ENCODE data around the gene MGA.

Gene MGA

DNA sequence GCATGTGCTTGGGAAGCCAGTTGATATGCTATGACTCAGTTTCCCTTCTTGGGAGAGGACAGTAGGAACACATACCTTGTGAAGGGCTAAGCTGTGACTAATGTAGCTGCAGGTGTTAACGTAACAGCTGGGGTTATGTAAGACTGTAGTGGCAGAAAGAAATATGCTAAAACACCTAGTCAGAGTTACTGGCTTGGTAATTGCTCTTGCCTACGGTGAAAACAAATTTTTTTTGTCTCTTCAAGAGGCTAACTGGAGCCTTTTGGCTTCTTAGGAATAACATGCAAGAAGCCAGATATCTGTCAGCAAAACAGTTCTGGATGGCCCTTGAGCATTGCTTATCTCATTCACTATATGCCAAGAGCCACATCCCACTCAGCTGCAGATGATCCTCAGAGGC lies 115.4 kb downstream of the MGA start:
- no peak for DNase-seq (ENCODE audit: low read depth)
- H3K4me3 ChIP-seq (ENCODE audit: low read depth, low read length) = peak overlapping the region; percentile 85

DNA sequence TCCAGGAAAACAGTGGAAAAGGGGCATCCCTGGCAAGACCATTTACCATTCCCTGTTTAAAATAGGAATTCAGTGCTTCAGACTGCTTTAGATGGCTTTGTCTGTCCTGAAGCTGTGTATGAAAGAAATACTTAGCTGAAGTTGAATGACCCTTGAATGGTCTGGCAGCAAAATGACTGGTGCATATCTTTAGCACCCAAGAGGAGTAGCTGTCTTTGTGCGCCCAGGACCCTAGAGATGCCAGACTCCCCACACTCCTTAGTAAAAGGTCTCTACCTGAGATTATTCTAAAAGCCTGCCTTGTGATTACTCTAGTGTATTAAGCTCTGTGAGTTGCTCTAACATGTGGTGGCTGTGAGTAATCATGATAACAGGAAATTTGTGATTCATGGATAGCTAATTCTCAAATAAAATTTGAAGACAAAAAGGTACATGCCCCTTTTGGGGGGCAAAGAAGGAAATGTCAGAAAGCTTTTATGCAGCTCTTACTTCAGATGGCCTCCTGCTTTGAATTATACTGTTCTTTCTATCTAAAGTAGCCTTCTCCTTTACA lies 117.3 kb downstream of the MGA start:
- DNase-seq (ENCODE audit: low read depth) = no peak
- H3K4me3 ChIP-seq (ENCODE audit: low read depth, low read length) = no peak overlapping the region

DNA sequence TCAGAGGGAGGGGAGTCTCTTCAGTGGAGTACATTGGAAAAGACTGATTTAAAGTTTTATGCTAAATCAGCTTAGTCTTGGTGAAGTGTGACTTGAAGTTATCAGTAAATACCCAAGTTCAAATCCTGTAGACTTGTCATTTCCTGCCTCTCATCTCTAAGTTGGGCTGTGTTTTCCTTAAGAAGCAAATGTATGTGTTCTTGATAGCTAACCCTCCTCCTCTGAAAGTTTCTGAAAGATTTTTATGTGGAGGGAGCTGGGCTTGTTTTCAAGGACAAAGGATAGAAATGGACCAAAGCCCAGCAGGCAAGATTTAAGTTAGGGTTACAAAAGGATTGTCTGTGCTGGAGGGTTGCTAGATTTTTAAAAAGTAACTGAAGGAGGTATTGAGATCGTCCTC lies 118.3 kb downstream of the MGA start:
- no peak overlapping the region for H3K4me3 ChIP-seq (ENCODE audit: low read depth, low read length)
- DNase-seq (ENCODE audit: low read depth) = no peak

DNA sequence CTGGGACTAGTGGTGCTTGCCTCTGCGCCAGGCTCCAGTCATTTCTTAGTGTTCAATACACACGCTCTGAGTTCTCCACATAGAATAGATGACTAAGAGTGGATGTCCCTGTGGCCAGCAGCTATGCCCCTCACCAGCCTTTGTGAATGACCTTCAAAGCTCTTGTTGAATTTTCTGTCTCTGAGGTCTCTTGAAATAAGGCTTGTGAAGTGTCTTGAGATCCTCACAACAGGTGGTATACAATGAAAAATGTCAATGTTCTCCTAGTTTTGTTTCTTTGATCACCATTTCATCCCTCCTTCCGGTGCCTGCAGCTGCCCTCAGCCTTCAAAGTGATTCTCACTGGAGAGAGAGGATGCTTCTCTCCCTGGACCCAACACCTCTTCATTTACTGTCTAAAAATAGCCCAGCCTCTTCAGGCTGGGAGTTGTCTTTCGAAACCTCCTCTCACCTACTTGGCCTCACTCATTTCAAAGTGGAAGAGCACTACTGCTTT lies 119.5 kb downstream of the MGA start:
- H3K4me3 ChIP-seq (ENCODE audit: low read depth, low read length) = no peak overlapping the region
- no peak for DNase-seq (ENCODE audit: low read depth)

DNA sequence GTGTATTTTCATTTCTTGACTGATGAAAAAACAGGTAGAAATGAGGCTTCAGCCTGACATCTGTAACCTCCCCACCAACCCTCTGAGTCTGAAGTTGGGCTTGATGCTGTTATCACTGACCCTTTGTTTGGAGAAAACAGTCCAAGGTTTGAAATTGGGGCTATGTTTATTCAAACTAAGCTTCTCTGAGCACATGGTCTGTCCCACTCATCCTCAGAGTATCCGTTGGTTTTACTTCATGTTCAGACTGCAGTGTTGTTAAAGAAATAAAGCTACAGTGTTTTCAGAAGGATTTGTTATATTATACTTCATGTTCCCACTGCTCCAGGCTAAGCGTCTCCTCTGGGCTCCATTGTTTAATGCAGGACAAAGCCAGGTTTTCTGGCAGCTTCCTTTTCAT lies 120.1 kb downstream of the MGA start:
- H3K4me3 ChIP-seq (ENCODE audit: low read depth, low read length) = no peak overlapping the region
- no peak for DNase-seq (ENCODE audit: low read depth)

DNA sequence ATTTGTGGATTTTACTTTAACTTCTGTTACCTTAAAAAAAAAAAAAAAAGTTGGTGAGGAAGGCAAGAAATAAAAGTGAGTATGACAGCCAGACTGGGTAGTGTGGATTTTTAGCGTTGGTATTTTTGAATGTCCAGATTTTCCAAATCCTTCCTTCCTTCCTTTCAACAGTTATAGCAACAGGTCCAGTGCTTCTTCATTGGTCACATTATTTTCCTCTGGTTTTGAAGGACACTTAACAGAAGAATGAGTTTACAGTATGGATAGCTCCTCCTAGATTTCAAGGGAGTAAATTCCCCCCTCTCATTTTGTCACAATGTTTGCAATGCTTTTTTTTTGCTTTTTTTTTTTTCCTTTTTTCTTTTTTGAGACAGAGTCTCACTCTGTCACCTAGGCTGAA lies 120.5 kb downstream of the MGA start:
- no peak for DNase-seq (ENCODE audit: low read depth)
- no peak overlapping the region for H3K4me3 ChIP-seq (ENCODE audit: low read depth, low read length)

DNA sequence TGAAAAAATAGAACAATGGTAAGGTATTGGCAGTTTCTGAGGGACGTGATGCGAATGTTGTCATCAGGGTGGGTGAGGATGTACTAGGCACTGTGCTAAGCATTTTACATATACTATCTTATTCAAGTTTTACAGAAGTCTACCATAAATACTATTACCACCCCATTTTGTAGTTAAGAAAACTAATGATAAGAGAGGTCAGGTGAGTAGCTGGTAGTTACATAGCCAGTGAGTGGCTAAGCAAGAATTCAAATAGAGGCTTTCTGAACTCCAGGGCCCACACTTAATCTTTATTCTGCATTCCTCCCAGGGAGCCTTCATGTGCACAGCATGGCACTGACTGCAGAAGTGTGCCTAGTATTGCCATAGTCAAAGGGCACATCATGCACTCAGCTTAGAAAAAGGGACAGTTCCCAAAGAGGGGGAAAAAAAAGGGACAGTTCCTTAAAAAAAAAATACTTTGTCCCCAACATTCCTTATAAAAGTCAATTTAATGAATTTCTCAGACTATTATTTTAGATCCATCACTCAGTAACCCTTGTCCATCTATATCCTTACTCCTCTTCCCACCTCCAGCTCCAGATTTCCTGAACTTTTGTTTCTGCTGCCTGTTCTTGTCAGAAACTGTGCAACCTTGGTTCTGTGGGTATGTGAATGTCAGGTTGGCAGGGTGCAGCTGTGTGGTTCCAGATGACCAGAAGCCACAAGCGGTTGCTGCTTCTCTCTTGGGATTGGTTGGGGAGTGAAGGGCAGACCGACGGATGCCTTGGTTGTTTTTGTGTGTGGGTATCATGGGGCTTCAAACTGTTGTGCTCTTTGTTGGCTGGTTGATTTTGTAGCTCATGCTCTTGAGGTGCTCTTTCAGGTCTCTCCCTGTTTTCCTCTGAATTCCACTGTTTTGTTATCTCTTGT lies 122.4 kb downstream of the MGA start:
- H3K4me3 ChIP-seq (ENCODE audit: low read depth, low read length) = no peak overlapping the region
- DNase-seq (ENCODE audit: low read depth) = no peak

DNA sequence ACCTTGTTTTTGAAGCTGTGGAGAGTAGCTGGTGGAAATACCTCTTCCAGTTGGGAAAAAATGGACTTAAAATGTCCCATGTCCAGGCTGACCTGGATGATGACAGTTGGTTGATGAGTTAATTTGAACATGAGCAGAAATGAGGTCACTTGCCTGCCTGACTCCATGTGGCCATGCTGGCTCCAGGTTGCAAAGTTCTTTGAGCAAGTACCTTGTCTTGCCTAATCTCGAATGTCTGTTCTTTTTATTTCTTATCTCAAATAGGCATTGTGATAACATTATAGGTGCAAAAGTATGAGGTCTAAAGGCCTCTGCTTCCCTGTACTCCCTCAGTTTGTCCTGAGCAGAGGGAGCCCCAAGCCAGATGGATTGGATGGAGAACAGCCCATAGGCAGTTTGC lies 123.1 kb downstream of the MGA start:
- DNase-seq (ENCODE audit: low read depth) = no peak
- no peak overlapping the region for H3K4me3 ChIP-seq (ENCODE audit: low read depth, low read length)

DNA sequence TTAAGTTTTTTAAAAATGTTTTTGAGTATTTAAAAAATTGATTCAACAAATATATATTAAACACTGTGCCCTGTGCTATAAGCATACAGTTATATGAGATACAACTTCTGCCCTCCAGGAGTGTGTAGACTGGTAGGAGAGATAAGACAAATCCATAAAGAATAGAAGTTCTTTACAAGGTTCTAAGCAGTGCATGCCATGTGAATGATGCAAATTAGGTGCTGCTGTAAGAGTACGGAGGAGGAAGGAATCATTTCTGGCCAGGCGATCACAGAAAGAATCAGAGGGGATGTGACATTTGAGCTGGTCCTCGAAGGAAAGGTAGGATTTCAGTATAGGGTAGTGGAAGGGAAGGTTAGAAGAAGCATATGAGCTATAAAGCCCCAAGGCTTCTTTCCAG lies 128.1 kb downstream of the MGA start:
- no peak for DNase-seq (ENCODE audit: low read depth)
- H3K4me3 ChIP-seq (ENCODE audit: low read depth, low read length) = no peak overlapping the region

DNA sequence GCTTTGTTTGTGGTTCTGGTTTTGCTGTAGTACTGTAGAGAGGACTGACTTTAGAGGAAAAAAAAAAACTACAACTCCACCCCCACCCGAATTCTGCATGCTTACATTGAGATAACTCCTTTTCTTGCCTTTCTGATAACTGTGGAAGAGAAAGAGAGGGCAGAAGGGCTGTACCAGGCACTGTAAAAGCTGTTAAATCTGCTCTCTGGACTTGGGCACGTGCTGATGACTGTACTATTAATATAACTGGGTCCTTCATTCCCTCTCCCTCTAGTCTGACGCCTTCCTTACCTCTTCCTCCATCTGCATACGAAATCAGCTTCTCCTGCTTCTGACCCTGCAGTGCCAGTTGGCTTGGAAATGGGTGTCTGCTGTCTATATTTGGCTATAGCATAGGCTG lies 129.0 kb downstream of the MGA start:
- no peak overlapping the region for H3K4me3 ChIP-seq (ENCODE audit: low read depth, low read length)
- DNase-seq (ENCODE audit: low read depth) = no peak

DNA sequence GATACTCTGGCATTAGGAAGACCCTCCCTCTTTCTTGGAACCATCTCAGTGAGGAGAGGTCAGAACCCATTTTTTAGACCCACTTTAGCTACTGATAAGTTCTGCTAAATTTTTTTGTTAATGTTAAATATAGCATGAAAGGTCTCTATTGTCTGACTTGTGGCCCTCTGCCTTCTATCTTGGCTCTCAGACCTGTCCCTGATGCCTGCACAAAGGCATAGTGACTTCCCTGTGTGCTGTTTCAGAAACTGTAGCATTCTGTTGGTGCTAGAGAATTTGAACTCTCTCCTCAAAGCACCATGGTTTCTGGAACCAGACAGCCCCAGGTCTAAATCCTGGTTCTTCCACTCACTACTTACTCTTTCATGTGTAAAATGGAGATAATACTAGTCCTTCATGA lies 129.5 kb downstream of the MGA start:
- no peak overlapping the region for H3K4me3 ChIP-seq (ENCODE audit: low read depth, low read length)
- DNase-seq (ENCODE audit: low read depth) = no peak

DNA sequence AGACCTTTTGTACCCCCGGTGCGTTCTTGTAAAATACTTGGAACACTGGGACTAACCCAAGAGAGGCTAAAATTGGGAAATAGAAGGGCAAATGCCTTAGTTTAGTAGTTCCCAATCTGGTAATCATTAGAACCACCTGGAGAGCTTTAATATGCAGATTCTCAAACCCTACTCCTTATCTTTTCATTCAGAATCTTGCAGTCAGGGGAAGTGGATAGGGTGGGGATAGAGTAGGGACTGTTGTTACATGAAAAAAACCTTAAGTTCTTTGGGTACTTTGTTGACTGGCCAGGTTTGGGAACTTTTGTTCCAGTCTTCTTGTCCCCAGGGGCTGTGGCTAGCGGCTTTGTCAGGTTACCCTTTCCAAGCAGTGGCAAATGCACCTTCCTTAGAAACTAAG lies 130.0 kb downstream of the MGA start:
- no peak for DNase-seq (ENCODE audit: low read depth)
- H3K4me3 ChIP-seq (ENCODE audit: low read depth, low read length) = no peak overlapping the region

DNA sequence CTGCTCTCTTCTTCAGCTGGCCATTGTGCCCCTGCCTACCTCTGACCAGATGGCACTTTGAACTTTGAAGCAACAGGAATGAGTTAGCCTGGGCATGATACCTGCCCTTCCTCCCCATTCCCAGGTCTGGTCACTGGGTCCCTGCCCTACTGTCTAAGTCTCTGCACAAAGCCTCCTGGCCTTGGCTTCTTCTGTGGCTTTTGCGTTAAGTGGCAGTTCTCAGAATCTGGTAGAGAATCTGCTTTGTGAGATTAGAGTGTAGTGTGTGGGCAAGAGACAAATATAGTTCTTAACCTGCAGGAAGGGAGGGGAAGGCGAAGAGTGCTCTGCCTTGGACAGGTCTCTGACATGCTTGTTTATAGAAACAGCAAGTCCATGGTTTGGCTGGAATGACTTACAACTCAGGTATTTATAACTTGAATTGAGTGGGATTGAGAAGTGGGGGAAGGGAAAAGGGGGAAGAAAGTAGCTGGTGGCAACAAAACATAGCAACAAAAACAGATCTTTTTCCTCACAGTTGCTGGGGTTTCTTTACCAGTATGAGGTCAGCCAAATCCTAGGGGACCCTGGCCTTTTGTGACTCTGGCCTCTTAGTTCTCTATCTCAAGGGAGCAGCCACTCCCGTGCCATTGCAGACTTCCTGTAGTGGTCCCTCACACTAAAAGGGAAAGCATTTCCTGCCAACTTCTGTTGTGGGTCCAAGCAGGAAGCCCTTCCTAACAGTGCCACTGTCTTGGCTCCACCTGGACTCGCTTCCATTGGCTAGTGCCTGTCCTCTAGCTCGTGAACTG lies 130.7 kb downstream of the MGA start:
- no peak for DNase-seq (ENCODE audit: low read depth)
- H3K4me3 ChIP-seq (ENCODE audit: low read depth, low read length) = no peak overlapping the region

DNA sequence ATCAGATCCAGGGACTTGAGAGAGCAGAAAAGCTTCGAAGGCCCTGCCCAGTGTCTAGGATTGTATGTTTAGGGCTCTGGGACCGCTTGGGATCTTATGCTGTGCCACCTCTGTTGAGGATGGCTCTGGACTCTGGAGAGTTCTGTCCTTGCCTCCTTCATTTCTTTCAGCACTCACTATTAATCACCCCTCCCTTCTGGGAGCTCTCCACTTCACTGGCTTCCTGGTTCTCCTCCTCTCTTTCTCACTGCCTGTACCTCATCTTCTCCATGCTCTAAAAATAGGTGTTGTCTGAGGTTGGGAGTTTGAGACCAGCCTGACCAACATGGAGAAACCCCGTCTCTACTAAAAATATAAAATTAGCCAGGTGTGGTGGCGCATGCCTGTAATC lies 131.3 kb downstream of the MGA start:
- DNase-seq (ENCODE audit: low read depth) = no peak
- no peak overlapping the region for H3K4me3 ChIP-seq (ENCODE audit: low read depth, low read length)

DNA sequence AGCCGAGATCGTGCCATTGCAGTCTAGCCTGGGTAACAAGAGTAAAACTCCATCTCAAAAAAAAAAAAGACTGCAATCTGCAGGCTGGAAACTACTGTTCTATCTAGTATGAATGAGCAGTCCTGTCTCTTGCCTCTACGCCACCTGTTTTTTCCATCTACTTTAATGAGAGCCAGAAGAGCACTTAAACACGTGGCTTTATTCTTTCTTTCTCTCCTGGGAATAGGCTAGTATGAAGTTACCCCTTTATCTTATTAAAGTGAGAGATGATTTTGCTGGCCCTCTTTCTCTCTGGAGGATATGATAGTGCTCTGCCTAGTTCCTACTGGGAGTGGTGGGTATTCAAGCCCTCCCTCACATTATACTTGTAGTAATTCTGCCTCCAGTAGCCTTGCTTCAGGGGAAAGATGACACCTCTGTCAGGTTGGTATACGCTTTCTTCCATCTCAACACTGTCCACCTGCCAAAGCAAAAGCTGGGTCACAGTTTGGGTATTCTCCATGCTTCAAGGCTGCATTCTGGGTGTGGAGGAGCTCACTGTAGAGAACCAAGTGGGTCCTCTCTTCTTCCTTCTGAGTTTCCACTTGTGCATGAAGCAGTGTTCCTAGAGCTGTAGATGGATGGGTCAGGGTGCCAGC lies 131.9 kb downstream of the MGA start:
- DNase-seq (ENCODE audit: low read depth) = no peak
- H3K4me3 ChIP-seq (ENCODE audit: low read depth, low read length) = no peak overlapping the region

DNA sequence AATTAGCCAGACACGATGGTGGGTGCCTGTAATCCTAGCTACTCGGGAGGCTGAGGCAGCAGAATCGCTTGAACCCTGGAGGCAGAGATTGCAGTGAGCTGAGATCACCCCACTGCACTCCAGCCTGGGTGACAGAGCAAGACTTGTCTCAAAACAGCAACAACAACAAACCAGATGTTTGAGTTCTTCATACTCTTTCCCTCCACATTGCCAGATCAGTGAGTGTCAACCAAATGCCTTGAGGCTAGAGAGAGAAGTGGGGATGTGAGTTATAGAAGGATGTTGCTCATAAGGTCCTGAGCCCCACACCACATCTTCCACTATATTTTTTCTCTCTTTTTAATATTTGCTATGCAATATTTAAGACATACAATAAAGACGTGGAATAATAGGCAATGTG lies 133.9 kb downstream of the MGA start:
- no peak overlapping the region for H3K4me3 ChIP-seq (ENCODE audit: low read depth, low read length)
- no peak for DNase-seq (ENCODE audit: low read depth)

DNA sequence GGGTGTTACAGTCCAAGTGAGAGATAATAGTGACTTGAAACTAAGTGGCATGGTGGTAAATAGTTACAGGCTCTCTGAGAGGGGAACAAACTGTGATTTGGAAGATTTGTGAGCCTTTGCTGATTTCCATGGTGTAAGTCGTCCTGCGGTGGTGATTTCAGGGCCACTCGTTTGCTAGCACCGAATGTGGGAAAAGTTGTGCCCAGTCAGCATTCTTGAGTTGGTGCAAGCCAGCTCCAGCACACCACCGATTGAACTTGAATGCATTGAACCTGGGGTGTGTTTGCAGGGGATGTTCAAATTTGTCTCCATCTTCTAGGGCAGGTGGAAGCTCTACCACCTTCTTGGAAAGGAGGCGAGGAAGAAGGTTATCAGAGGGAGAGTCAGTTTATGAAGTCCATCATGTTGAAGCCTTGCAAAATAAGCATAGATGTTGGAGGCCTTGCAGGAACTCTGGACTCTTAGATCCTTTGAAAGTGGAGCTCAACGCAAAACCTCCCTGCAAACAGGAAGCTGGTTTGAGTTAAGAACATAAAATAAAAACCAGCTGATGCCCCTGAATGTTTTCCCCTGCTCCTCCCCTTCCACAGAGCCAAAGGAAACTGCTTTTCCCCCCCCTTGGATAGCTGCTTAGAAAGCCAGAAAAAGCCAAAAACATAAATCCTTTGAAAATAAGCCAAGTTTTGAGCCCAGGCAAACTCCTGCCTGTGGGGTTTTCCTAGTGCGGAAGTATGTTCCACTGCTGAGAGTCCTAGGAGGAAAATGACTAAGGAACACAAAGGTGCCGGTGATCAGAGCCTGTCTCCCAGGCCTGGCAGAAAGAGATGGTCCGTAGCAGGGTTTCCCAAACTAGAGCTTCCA lies 136.0 kb downstream of the MGA start:
- DNase-seq (ENCODE audit: low read depth) = no peak
- H3K4me3 ChIP-seq (ENCODE audit: low read depth, low read length) = no peak overlapping the region

DNA sequence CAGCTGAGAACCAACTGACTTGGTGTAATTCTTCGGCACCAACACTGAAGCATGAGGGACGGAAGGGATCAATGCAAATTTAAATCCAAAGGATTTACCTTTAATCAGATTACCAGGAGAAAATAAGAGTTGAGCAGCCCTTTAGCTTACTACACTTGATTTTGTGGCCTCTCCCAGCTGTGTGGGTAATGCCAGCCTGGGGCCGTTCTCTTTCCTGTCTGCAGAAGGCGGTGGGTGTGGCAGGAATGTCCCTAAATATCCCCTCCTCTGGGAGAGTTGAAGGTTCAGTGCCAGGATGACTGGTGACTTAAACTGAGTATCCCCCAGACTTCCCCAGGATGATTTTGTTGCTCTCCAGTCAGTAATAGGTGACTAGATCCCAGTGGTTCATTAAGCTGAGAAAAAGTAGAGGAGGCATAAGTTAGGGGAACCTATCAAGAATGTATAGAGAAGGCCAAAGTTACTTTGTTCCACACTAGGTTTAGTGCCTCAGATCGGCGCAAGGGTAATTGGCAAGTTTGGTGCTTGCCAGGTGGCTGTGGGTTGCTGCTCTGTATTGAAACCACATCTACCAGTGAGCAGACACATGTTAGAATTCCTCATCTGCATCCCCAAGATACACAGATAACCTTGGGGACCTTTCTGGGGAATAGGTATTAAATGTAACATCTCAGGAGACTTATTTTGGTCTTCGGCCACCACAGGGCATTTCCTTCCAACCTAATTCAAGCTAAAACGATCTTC lies 137.2 kb downstream of the MGA start:
- H3K4me3 ChIP-seq (ENCODE audit: low read depth, low read length) = no peak overlapping the region
- DNase-seq (ENCODE audit: low read depth) = no peak

Data from skeletal muscle cell (primary cell).